Superior temporal gyrus (tissue), 1 donor: ENCODE data around the gene KDM4B.
"Not testable (repeated sequence)": the region's sequence is repeated elsewhere in the genome, so short reads cannot be mapped to it uniquely, and the experiment has no call there.

Experiments used
- DNase-seq: peaks from one replicate; pipeline ENCODE4 v3.0.0-alpha.2; 2016; ENCODE audit errors: extremely low spot score

The KDM4B gene

GRCh38 chr19:5173993-5174392 lies 205.1 kb downstream of the KDM4B start:
- no peak for DNase-seq

DNA sequence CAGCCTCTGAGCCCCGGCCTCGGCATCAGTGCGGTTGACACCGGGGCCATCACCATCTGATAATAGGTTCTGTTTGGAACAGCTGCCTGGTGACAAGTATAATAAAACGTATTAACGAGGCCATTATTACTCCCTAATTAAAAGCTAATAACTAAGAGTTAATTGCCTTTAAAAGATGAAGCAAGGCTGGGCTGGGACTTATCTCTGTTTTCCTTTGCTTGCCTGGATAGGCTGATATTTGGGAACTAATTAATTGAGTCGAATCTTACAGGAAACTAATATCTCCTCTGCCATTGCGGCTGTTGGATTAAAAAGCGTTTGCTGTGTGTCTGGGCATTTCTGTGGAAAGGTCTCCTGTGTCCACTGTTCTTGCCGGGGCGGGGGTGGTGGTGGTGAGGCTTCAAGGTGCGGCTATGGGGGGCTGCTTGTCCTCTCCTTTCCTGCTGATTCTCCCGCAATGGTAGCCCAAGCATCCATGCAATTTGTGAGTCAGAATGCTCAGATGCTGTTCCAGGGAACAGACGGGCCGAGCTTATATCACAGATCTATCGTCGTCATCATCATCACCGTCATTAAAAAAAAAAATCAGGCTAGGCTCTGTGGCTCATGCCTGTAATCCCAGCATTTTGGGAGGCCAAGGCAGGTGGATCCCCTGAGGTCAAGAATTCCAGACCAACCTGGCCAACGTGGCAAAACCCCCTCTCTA lies 209.0 kb downstream of the KDM4B start:
- no peak for DNase-seq

DNA sequence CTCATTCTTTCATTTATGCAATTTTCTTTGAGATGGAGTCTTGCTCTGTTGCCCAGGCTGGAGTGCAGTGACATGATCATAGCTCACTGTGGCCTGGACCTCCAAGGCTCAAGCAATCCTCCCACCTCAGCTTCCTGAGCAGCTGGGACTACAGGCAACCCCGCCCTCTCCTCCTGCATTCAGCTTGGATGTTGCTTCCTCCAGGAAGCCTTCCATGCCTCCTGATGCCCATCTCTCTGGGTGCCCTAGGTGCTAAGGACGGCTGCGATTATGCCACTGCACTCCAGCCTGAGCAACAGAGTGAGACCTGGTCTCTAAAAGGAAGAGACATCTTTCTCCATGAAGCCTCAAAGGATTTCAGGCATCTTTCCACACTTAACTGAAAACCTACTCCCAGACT lies 209.9 kb downstream of the KDM4B start:
- DNase-seq, result no peak

- no peak for DNase-seq
These were observed 210.3 kb downstream of the KDM4B start for GRCh38 chr19:5179256-5179655.

GRCh38 chr19:5181329-5181728 lies 212.4 kb downstream of the KDM4B start:
- DNase-seq, result no peak

GRCh38 chr19:5182751-5183150 lies 213.8 kb downstream of the KDM4B start:
- DNase-seq, result no peak

- DNase-seq, result no peak
These were observed 214.7 kb downstream of the KDM4B start for GRCh38 chr19:5183616-5184015.

- no peak for DNase-seq
These were observed 216.0 kb downstream of the KDM4B start for GRCh38 chr19:5184930-5185329.

GRCh38 chr19:5186293-5187050 lies 217.6 kb downstream of the KDM4B start:
- peak; percentile 16 for DNase-seq

- no peak for DNase-seq
These were observed 219.8 kb downstream of the KDM4B start for GRCh38 chr19:5188548-5189317.

DNA sequence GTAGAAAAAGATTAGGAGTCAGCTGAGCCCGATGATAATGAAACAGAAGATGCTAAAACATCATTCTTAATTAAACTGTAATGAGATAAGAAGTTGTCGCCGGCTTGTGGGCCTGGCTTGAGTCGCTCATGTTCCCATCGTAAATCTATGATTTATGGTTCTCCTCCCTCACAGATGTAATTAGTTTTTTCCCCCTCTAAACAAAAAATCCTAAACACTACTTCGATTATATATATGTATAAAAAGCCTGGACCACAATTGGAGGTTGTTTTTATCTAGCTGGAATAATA lies 220.3 kb downstream of the KDM4B start:
- no peak for DNase-seq

- no peak for DNase-seq
These were observed 222.2 kb downstream of the KDM4B start for GRCh38 chr19:5191091-5191490.

DNA sequence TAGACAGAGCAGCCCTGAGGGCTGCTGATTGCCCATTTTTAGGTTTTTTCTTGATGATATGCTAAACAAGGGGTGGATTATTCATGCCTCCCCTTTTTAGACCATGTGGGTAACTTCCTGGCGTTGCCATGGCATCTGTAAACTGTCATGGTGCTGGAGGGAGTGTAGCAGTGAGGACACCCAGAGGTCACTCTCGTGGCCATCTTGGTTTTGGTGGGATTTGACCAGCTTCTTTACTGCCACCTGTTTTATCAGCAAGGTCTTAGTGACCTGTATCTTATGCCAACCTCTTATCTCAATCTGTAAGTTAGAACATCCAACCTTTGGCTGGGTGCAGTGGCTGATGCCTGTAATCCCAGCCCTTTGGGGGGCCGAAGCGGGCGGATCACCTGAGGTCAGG lies 223.7 kb downstream of the KDM4B start:
- no peak for DNase-seq

DNA sequence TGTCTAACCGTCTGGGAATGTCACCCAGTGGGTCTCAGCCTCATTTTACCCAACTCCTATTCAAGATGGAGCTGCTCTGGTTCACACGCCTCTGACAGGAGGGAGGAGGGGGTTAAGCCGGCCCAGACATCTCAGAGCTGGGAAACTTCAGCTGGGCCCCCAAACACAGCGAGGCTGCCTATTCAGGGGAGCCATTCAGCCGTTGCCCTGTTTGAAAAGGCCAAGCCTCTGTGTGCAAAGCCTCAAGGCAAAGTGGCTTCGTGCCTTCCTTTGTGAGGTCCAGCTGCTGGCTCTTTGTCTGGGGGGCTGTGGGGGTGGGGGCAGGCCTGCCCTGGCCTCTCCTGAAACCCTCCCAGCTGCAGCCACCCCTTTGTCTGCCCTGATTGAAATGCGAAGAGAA lies 224.3 kb downstream of the KDM4B start:
- DNase-seq, result no peak

GRCh38 chr19:5194641-5195040 lies 225.7 kb downstream of the KDM4B start:
- no peak for DNase-seq

DNA sequence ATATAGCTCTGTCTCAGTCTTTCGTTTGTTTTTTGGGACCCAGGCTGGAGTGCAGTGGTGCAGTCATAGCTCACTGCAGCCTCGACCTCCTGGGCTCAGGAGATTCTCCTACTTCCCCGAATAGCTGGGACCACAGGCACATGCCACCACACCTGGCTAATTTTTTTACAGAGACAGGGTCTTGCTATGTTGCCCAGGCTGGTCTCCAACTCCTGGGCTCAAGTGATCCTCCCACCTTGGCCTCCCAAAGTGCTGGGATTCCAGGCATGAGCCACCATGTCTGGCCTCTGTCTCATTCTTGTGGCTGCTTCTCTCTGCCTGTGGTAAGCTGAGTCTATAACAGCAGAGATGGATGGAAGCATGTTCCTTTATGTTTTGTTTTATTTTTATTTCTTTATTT lies 226.7 kb downstream of the KDM4B start:
- DNase-seq, result not testable (repeated sequence)

DNA sequence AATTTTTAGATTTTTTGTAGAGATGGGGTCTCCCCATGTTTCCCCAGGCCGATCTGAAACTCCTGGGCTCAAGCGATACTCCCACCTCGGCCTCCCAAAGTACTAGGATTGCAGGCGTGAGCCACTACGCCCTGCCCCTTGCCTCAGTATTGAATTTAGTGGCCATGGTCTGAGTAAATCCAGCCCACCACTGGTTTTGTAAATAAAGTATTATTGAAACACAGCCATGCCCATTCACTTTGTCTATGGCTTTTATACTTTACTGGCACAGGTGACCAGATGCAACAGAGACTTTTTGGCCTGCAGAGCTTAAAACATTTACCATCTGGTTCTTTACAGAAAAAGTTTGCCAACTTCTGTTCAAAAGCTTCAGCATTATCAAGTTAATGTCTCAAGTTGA lies 227.9 kb downstream of the KDM4B start:
- no peak for DNase-seq

GRCh38 chr19:5200844-5201243 lies 231.9 kb downstream of the KDM4B start:
- DNase-seq, result no peak

GRCh38 chr19:5202553-5202952 lies 233.6 kb downstream of the KDM4B start:
- DNase-seq, result no peak
